ENCODE measurements around the gene JAG2.

JAG2 gene

DNA sequence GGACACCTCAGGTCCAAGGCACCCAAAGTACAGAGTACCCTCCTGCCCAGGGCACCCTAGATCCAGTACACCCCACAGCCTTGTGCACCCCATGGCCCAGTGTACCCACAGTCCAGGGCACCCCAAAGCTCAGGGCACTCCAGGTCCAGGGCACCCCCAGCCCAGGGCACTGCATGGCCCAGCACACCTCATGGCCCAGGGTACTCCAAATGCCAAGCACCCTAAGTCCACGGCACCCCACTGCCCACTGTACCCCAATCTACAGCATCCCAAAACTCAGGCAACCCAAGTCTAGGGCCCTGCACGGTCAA is 6.0 kb downstream of the JAG2 start:
- no peak for DNase-seq

DNA sequence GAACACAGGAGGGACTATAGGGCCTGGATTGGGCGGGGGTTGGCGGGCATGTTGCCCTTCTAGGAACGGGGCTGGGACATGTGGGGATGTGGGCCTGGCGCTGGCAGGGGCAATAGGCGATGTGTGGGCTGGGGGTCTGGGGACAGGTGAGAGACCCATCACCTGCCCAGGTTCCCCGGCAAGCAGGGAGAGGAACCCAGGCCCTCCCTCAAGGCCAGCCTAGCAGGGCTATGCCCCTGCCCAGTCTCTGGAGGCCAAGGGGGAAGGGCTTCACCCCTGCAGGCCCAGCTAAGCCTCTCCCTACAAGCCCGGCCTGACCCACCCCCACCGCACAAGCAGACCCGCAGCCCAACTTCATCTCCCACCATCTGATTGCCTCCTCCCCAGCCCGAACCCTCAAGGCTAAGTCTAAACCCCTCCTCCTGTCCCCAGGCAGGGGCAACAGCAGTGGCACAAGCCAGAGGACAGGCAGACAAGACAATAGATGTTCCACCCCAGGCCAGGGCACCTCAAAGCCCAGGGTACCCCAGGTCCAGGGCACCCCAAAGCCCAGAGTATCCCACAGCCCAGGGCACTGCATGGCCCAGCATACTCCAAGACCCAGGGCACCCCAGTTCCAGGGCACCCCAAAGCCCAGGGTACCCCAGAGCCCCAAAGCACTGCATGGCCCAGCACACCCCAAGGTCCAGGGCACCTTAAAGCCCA is 6.5 kb downstream of the JAG2 start:
- DNase-seq: no peak

- DNase-seq: no peak
Observed at GRCh38 chr14:105161309-105161708, 7.3 kb downstream of the JAG2 start.

DNA sequence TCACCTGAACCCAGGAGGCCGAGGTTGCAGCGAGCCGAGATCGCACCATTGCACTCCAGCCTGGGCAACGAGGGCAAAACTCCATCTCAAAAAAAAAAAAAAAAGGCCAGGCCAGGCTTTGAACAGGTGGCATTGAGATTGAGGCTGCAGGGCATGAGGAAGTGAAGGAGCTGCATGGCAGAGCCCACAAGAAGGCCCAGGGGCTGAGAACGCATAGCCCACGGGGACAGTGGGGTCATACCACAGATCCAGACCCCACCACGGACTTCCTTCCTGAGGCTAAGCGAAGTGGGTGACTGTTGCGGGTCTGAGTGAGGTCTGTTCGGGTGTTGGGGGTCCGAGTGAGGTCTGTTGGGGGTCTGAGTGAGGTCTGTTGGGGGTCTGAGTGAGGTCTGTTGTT is 7.8 kb downstream of the JAG2 start:
- DNase-seq: no peak

- DNase-seq: no peak
Observed at GRCh38 chr14:105159344-105159743, 9.2 kb downstream of the JAG2 start.

GRCh38 chr14:105158794-105159193 is 9.8 kb downstream of the JAG2 start:
- DNase-seq: no peak

DNA sequence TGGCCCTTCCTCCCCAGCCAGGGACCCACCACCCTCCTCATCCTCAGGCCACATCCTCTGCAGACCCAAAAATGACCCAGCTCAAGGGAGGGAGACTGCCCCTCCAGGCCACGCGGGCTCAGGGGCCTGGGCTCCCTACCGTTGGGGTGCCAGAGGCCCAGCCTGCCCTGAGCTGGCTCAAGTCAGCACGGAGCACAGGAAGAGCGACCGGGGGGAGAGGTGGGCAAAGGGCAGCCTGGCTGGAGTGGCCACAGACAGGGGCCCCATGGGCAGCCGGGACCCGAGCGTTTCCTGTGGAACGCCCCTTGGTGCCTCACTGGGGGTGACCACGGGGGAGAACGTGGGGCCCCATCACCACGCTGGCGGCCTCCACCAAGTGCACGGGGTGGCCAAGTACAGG is 10.7 kb downstream of the JAG2 start:
- DNase-seq: no peak

DNA sequence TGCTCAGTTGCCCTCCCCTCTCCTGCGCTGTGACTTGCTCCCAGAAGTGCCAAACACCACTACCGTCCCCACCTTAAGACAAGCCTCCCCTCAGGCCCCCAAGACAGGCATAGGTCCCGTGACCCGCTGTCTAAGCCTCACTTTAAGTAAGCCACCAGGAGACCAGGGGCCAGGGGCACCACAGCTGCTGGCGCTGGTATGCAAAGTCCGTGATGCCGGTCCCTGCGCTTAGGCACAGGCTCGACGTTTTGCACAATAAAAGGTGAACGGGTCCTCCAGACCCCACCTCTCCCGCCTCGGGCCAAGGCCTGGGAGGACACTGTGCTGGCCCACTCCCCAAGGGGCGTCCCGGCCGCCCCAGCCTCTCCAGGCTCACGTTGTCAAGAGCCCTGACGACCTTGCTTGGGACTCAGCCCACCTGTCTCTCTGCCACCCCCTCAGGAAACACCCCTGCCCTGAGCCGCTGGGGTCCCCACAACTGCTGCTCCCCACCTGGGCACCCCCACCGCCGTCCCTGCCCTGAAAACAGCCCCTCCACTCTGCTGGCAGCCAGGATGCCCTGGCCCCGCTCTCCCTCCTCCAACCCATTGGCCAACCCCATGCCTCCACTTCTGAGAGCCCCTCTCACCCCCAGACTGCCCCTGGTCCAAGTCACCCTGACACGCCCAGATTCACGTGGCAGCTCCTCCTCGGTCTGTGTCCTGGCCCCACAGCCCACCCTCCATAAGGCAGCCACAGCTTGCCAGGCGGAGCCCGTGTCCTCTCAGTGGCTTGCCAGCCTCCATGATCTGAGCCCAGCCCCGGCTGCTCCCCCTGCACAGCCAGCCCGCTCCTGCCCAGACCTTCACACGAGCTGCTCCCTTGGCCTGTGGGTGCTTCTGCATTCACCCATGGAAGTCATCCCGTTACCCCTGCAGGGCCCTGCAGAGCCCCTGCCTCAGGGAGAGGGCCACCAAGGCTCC is 11.9 kb downstream of the JAG2 start:
- no peak for DNase-seq

DNA sequence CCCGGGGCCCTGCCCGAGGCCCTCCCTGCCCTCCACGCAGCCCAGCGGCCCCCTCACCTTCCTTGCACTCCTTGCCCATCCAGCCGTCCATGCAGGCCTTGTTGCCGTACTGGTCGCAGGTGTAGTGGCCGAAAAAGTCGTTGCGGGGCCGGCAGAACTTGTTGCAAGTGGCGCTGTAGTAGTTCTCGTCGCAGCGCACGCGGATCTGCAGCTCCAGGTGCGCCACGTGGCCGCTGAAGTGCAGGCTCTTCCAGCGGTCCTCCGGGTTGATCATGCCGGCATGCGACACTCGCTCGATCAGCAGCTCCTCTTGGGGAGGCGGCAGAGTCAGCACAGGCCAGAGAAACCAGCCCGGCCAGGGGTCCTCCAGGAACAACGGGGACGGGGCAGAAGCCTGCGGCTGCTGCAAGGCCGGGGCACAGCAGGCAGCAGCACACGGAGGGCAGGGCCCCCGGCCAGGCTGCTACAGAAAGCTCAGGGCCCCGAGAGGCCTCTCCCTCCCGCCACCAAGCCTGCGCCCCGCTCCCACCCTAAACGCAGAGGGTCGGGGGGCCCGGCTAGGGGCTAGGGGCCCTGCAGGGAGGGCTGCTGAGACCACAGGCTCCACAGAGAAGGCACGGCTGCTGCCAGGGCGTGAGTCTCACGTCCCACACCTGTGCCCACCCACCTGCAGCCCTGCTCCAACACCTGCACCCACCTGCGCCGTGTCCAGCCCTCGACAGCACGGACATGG is 12.7 kb downstream of the JAG2 start:
- DNase-seq: no peak

DNA sequence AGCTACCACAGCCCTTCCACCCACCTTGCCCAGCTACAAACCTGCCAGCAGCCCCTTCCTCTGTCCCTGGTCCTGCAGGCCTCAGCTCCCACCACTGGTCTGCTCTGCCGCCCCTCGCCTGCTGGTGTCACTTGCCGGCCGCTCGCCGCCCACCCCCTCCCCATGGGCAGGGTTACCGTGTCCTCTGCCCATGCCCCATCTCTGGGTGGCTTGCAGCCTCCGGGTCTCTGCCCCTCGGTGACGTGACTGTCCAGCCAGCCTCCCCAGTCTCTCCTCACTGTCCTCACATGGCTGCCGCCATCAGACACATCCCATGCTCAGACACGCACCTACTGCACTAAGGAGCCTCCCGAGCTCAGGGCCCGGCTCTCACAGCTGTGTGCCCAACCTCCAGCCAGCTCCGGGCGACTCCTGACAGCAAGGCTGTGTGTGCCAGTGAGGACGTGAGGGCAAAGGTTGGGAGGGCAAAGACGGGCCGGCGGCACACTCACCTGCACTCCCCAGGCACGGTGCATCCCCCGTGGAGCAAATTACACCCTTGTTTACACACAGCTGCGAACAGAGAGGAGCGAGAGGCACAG is 13.4 kb downstream of the JAG2 start:
- no peak for DNase-seq

DNA sequence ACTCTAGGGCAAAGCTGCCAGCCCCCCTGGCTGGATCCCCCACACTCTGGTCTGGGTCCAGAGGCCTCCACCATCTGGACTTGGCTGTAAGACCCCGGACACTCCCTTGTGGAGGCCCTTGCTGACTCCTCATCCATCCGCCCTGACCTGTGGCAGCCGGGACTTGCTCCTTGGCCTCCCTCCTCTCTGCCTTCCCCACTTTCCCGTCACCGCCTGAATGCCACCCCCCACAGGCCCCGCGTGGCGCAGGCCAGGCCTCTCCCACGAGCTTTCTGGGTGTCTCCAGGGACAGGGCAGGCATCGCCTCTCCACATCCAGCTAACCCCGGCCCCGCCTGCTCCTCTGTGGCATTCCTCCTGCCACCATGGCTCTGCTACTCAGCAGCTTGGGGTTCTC is 14.1 kb downstream of the JAG2 start:
- DNase-seq: no peak

DNA sequence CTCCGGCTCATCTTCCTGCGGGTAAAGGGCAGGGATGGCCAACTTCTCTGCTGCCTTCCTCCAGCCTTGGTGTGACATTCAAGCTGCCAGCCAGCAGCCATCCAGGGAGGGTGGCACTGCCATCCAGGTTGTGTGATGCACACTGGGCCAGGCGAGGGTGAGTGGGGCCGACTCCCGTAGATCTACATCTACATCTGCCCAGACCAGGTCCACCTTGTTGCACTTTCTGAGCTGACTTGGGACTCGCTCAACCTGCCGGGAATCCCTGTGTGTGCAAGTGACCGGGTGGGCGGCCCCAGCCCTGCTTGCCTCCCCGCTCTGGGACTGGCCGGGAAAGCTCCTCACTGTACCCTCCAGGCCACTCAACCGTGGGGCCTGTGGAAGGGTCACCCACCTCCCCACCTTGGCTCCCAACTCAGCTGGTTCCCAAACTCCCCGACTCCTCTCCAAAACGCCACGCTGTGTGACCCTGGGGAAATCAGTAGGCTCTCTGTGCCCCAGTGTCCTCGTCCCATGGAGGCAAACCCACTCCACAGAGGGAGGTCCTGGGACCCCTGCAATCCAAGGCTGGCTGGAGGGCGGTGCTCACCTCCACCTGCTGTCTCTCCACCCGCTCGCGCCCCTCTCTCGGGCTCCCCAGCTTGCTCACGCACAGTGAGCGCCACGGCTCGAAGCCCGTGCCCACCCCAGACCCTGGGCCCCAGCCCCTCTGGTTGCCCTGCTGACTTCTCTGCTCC is 14.7 kb downstream of the JAG2 start:
- no peak for DNase-seq

GRCh38 chr14:105153331-105153731 is 15.2 kb downstream of the JAG2 start:
- no peak for DNase-seq

GRCh38 chr14:105152794-105153241 is 15.8 kb downstream of the JAG2 start:
- no peak for DNase-seq

- DNase-seq: no peak
Observed at GRCh38 chr14:105151838-105152793, 16.5 kb downstream of the JAG2 start.

GRCh38 chr14:105151084-105151837 is 17.3 kb downstream of the JAG2 start:
- no peak for DNase-seq

GRCh38 chr14:105150368-105151083 is 18.1 kb downstream of the JAG2 start:
- no peak for DNase-seq

DNA sequence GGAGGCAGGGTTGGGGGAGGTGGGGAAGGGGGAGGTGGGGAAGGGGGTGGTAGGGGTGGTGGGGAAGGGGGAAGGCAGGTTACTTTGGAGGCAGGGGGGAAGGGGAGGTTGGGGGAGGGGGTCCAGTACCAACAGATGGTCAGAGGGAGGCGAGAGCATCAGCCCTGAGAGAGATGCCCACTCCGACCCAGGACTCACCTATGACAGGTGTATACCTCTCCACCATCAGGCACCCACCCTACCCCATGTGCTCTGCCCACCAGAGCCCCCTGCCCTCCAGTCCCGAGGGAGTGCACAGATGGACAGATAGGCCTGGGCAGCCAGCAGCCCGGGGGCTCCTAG is 18.6 kb downstream of the JAG2 start:
- DNase-seq: no peak

GRCh38 chr14:105149146-105149781 is 19.3 kb downstream of the JAG2 start:
- no peak for DNase-seq

Data from SW 1271 (cell line).